Mesothelial cell of epicardium (in vitro differentiated cells): ENCODE results near the gene SLC23A2. TPM values are rescaled to one million over a fixed set of nuclear protein-coding genes. Genes with fewer than 3 reads are reported as not detected.

Experiments used
- DNase-seq, 2 experiments: peaks; one replicate each; pipeline ENCODE4 v3.0.0; 2021; ENCODE audit warnings: low spot score in 2 of 2; ENCODE audit not compliant: unreplicated experiment in 2 of 2
- H3K27ac Mint-ChIP-seq: 2 replicates; pipeline ENCODE4 v1.8.0; 2021; ENCODE audit warnings: mixed read lengths
- H3K27me3 Mint-ChIP-seq: 2 replicates; pipeline ENCODE4 v1.8.0; 2021; ENCODE audit warnings: low read depth, mixed read lengths
- H3K36me3 Mint-ChIP-seq: 2 replicates; pipeline ENCODE4 v1.8.0; 2021; ENCODE audit warnings: mixed read lengths
- H3K4me1 Mint-ChIP-seq: 2 replicates; pipeline ENCODE4 v1.8.0; 2021; ENCODE audit warnings: mixed read lengths
- H3K4me3 Mint-ChIP-seq: 2 replicates; pipeline ENCODE4 v1.8.0; 2021; ENCODE audit warnings: mild to moderate bottlenecking, moderate library complexity, mixed read lengths
- H3K9me3 Mint-ChIP-seq: 2 replicates; pipeline ENCODE4 v1.8.0; 2021; ENCODE audit warnings: mixed read lengths
- total RNA-seq: library from RNA; stranded (reverse); gene quantifications from 3 replicates; pipeline ENCODE4 v1.2.1, GENCODE V29; 2021
- TF ChIP-seq, protein P1 (sequence below): fragments of 200-600 bp; sonication (generic); IDR thresholded peaks from one replicate; pipeline ENCODE4 v1.5.0; 2021; ENCODE audit warnings: antibody characterized with exemption; ENCODE audit not compliant: unreplicated experiment

The SLC23A2 gene
- total RNA-seq, 1 donor from 2014 or later: 33.7 TPM

DNA sequence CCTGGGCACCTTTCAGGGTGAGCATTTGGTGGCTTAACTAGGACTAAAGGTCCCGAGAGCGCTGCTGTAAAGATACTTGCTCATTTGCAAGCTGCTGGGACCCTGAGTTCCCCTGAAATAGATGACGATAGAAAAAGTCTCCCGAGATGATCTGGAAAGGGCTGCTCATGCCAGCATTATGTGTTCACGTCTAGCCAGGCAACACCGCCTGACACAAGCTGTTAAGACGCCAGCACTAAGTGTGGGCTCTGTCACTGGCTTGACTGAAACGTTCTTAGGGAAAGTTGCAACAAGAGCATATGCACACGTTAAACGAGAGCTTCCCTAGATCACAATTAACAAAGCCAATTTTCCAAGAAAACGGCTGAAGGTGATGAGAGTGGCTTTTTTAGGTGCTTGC lies 113.7 kb downstream of the SLC23A2 start:
- H3K27me3 Mint-ChIP-seq: no peaks in the 10 kb centered on the region
- H3K4me3 Mint-ChIP-seq: no peak overlapping the region
- H3K36me3 Mint-ChIP-seq: peaks cover 11% of the 10 kb centered on the region
- H3K27ac Mint-ChIP-seq: no peak overlapping the region
- DNase-seq: no peak
- no peaks in the 10 kb centered on the region for H3K4me1 Mint-ChIP-seq
- no peaks in the 10 kb centered on the region for H3K9me3 Mint-ChIP-seq
- TF ChIP-seq, protein P1, sequence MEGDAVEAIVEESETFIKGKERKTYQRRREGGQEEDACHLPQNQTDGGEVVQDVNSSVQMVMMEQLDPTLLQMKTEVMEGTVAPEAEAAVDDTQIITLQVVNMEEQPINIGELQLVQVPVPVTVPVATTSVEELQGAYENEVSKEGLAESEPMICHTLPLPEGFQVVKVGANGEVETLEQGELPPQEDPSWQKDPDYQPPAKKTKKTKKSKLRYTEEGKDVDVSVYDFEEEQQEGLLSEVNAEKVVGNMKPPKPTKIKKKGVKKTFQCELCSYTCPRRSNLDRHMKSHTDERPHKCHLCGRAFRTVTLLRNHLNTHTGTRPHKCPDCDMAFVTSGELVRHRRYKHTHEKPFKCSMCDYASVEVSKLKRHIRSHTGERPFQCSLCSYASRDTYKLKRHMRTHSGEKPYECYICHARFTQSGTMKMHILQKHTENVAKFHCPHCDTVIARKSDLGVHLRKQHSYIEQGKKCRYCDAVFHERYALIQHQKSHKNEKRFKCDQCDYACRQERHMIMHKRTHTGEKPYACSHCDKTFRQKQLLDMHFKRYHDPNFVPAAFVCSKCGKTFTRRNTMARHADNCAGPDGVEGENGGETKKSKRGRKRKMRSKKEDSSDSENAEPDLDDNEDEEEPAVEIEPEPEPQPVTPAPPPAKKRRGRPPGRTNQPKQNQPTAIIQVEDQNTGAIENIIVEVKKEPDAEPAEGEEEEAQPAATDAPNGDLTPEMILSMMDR: no peak

DNA sequence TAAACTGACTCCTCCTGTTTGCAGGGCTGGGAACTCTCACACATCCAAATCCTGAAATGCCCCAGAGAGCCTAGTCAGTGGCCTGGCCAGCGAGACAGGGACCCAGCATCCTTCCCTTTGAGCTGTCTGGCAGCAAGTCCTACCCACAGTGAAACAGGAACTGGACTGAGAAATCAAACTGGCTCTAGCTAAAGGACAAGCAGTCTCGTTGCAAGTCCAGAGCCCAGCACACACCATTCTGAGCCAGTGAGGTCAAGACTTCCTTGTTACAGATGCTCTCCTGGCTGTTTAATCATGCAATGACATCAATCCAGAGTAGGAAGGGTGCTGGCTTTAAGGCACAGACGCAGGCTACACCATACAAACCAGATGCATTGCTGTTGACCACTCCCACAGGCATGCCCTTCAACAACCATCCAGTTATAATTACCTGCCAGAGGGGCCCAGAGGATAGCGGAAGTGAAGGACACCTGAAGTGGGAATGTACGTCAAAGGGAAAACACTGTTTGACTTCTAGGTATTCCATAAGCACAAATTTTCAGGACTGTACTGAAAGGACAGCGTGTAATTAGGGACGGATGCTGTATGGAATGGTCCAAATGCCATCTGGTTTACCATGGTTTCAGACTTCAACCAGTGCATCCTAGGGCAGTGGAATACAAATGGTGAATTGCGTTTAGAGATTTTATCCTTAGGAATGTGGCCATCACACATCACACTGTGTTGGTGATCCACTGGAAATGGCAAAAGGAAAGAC lies 114.4 kb downstream of the SLC23A2 start:
- H3K27me3 Mint-ChIP-seq: no peaks in the 10 kb centered on the region
- peaks cover 9% of the 10 kb centered on the region for H3K36me3 Mint-ChIP-seq
- no peak for DNase-seq
- TF ChIP-seq, protein P1: no peak
- H3K4me3 Mint-ChIP-seq: no peak overlapping the region
- no peak overlapping the region for H3K27ac Mint-ChIP-seq
- H3K4me1 Mint-ChIP-seq: no peaks in the 10 kb centered on the region
- H3K9me3 Mint-ChIP-seq: no peaks in the 10 kb centered on the region

DNA sequence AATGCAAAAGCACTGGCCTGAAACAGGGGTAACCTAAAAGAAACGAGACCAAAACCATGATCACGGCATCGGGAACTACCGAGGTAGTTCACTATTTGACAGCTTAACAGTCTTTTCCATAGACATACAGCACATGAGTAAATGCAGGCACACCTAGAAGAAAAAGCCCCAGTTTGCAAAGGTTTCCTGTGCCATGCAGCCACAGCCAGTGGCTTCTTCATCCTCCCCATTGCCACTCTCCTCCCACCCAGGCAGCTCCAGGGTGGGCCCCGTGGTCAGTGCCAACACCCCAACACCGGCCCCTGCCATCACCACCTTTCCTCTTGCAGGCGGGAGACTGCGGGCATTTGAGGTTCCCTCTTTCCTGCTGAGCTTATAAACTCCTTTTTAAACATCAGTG lies 115.4 kb downstream of the SLC23A2 start:
- Mint-ChIP-seq H3K27me3 (no peaks in the 10 kb centered on the region), H3K27ac (no peak overlapping the region), H3K9me3 (no peaks in the 10 kb centered on the region), H3K36me3 (peaks cover 12% of the 10 kb centered on the region), H3K4me3 (no peak overlapping the region), H3K4me1 (no peaks in the 10 kb centered on the region)
- TF ChIP-seq, protein P1: no peak
- no peak for DNase-seq

DNA sequence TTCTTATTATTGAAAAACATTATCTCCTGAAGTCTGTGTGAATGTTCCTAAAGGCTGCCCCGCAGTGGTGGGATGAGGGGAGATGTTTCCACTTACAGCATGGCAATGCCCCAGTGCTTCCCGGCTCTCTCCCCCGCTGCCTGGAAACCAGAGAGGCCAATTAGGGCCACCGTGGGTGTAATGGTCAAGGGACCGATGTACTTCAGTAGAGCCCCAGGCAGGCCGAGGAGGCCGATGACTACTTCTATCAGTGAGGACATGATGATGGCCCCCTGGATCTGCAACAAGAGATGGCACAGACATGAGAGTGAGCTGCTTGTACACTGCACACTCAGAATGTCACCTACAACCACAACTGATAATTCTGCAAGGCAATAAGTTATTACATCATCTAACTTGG lies 117.8 kb downstream of the SLC23A2 start:
- TF ChIP-seq, protein P1: no peak
- H3K4me3 Mint-ChIP-seq: no peak overlapping the region
- no peaks in the 10 kb centered on the region for H3K27me3 Mint-ChIP-seq
- H3K36me3 Mint-ChIP-seq: peaks cover 23% of the 10 kb centered on the region
- H3K9me3 Mint-ChIP-seq: no peaks in the 10 kb centered on the region
- no peaks in the 10 kb centered on the region for H3K4me1 Mint-ChIP-seq
- DNase-seq: no peak
- H3K27ac Mint-ChIP-seq: no peak overlapping the region

DNA sequence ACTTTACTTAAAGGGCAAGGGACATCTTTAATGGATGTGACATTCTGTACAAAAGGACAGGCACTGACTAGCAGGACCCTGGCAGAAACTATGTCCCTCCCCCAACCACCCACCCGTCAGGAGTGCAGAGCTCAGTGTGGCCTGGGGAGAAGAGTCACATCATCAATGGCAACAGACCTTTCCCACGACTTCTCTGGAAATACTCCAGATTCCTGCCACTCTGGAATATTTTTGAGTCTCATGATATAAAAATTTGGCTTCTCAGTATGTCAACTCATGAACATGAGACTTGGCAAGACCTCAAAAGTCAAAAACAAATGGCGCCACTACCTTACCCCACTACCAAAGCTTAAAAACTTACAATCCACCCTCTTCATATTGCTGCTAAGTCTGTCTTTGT lies 118.3 kb downstream of the SLC23A2 start:
- Mint-ChIP-seq H3K9me3 (no peaks in the 10 kb centered on the region), H3K36me3 (peaks cover 23% of the 10 kb centered on the region), H3K4me1 (no peaks in the 10 kb centered on the region), H3K27me3 (no peaks in the 10 kb centered on the region), H3K27ac (no peak overlapping the region), H3K4me3 (no peak overlapping the region)
- TF ChIP-seq, protein P1: no peak
- DNase-seq: no peak
